Smooth muscle cell (in vitro differentiated cells): Measurements from ENCODE around the gene LTB4R2. TPM values are rescaled to one million over a fixed set of nuclear protein-coding genes. Genes with fewer than 3 reads are reported as not detected.

Experiments
- DNase-seq: peaks from one replicate; lab custom pipeline; 2025; ENCODE audit not compliant: unreplicated experiment; lab: John Stamatoyannopoulos, UW
- H2AFZ ChIP-seq: fragments of 200-600 bp; sonication (generic); 2 replicates; pipeline ENCODE4 v1.6.0; 2016; ENCODE audit warnings: antibody characterized with exemption, low read depth, mild to moderate bottlenecking
- H3F3A ChIP-seq: fragments of 200-600 bp; sonication (generic); 2 replicates; pipeline ENCODE4 v1.6.0; 2017; ENCODE audit warnings: antibody characterized with exemption, low read depth
- H3K27ac ChIP-seq: fragments of 200-600 bp; sonication (generic); 2 replicates; pipeline ENCODE4 v1.5.1; 2016; ENCODE audit warnings: low read depth, mild to moderate bottlenecking
- H3K27me3 ChIP-seq: fragments of 200-600 bp; sonication (generic); 2 replicates; pipeline ENCODE4 v1.6.1; 2016; ENCODE audit warnings: low read depth, mild to moderate bottlenecking
- H3K36me3 ChIP-seq: fragments of 200-600 bp; sonication (generic); 2 replicates; pipeline ENCODE4 v1.5.1; 2016; ENCODE audit warnings: low read depth
- H3K4me1 ChIP-seq: fragments of 200-600 bp; sonication (generic); 2 replicates; pipeline ENCODE4 v1.5.1; 2016; ENCODE audit warnings: low read depth
- H3K4me2 ChIP-seq: fragments of 200-600 bp; sonication (generic); 2 replicates; pipeline ENCODE4 v1.6.0; 2016; ENCODE audit warnings: mild to moderate bottlenecking
- H3K4me3 ChIP-seq: fragments of 200-600 bp; sonication (generic); 2 replicates; pipeline ENCODE4 v1.5.1; 2016; ENCODE audit warnings: mild to moderate bottlenecking
- H3K79me2 ChIP-seq: fragments of 200-600 bp; sonication (generic); 2 replicates; pipeline ENCODE4 v1.6.0; 2016; ENCODE audit warnings: low read depth, mild to moderate bottlenecking
- H3K9ac ChIP-seq: fragments of 200-600 bp; sonication (generic); 2 replicates; pipeline ENCODE4 v1.6.0; 2016; ENCODE audit warnings: low read depth
- H3K9me3 ChIP-seq: fragments of 200-600 bp; sonication (generic); replicated peaks from 2 replicates; pipeline ENCODE4 v1.5.1; 2016; ENCODE audit warnings: low read depth
- H4K20me1 ChIP-seq: fragments of 200-600 bp; sonication (generic); 2 replicates; pipeline ENCODE4 v1.6.0; 2016; ENCODE audit warnings: low read depth
- CTCF ChIP-seq: fragments of 200-600 bp; sonication (generic); IDR thresholded peaks from 2 replicates; pipeline ENCODE4 v1.5.1; 2017; ENCODE audit warnings: borderline replicate concordance, mild to moderate bottlenecking, antibody characterized with exemption; ENCODE audit not compliant: insufficient read depth, poor library complexity, severe bottlenecking
- WGBS: methylation state at CpG from one replicate; pipeline ENCODE4 v1.1.7; 2016; ENCODE audit warnings: low lambda C conversion rate; 5-methylcytosine and 5-hydroxymethylcytosine counted together
- polyA plus RNA-seq: library from polyadenylated mRNA; unstranded; fragments of >200 nt; fragmentation: Nextera tagmentation; extraction: Ambion mirVana; gene quantifications from 2 replicates; pipeline ENCODE4 v1.2.1, GENCODE V29; 2016
- total RNA-seq: library from RNA; depleted of rRNA; stranded (reverse); fragments of >200 nt; gene quantifications from 2 replicates; pipeline ENCODE4 v1.2.3, GENCODE V29; 2014

LTB4R2 gene
- total and polyA plus RNA-seq, 2 experiments from 2014 or later, result 0.70 to 2.8 TPM

- Histone ChIP-seq H3K27ac (no peak overlapping the region), H3K79me2 (no peaks in the 10 kb centered on the region), H3K36me3 (no peaks in the 10 kb centered on the region), H3K27me3 (no peaks in the 10 kb centered on the region), H2AFZ (no peak overlapping the region), H3K4me1 (no peaks in the 10 kb centered on the region), H3K4me2 (no peak overlapping the region), H3K9me3 (no peaks in the 10 kb centered on the region), H3K9ac (no peak overlapping the region), H3F3A (no peaks in the 10 kb centered on the region), H3K4me3 (no peak overlapping the region), H4K20me1 (no peaks in the 10 kb centered on the region)
- no peak for TF ChIP-seq CTCF
- WGBS, result 97% methylated on average over 2 of the region's 2 CpGs
- no peak for DNase-seq
Measured at GRCh38 chr14:24313913-24314312, 4.0 kb downstream of the LTB4R2 start.

- whole genome bisulfite sequencing, result 96% methylated on average over 5 of the region's 5 CpGs
- Histone ChIP-seq H3K9ac (no peak overlapping the region), H3K4me3 (no peak overlapping the region), H3K4me1 (no peaks in the 10 kb centered on the region), H3F3A (no peaks in the 10 kb centered on the region), H3K27me3 (no peaks in the 10 kb centered on the region), H3K36me3 (no peaks in the 10 kb centered on the region), H3K9me3 (no peaks in the 10 kb centered on the region), H2AFZ (no peak overlapping the region), H3K27ac (no peak overlapping the region), H3K79me2 (no peaks in the 10 kb centered on the region), H4K20me1 (no peaks in the 10 kb centered on the region), H3K4me2 (no peak overlapping the region)
- DNase-seq, result no peak
- no peak for TF ChIP-seq CTCF
Measured at GRCh38 chr14:24314377-24315193, 4.6 kb downstream of the LTB4R2 start.

GRCh38 chr14:24315243-24315806 lies 5.4 kb downstream of the LTB4R2 start:
- H3K9me3 ChIP-seq, result no peaks in the 10 kb centered on the region
- DNase-seq, result no peak
- no peak overlapping the region for H3K4me3 ChIP-seq
- no peaks in the 10 kb centered on the region for H3K27me3 ChIP-seq
- H3K27ac ChIP-seq, result no peak overlapping the region
- H3K9ac ChIP-seq, result no peak overlapping the region
- no peak for TF ChIP-seq CTCF
- H3K4me2 ChIP-seq, result no peak overlapping the region
- no peak overlapping the region for H2AFZ ChIP-seq
- no peaks in the 10 kb centered on the region for H3F3A ChIP-seq
- H3K79me2 ChIP-seq, result no peaks in the 10 kb centered on the region
- H4K20me1 ChIP-seq, result no peaks in the 10 kb centered on the region
- no peaks in the 10 kb centered on the region for H3K4me1 ChIP-seq
- H3K36me3 ChIP-seq, result no peaks in the 10 kb centered on the region
- 96% methylated on average over 10 of the region's 10 CpGs for WGBS
